Subcutaneous adipose tissue (tissue), 4 donors: ENCODE measurements around the gene NCR3LG1. TPM values are rescaled to one million over a fixed set of nuclear protein-coding genes. Genes with fewer than 3 reads are reported as not detected.

Experiments used
- total RNA-seq, 4 donors: library from RNA; depleted of rRNA; stranded (reverse); fragments of >200 nt; gene quantifications; one replicate each; pipeline ENCODE4 v1.1.0, GENCODE V29; 2016
- TF ChIP-seq, protein P1 (sequence below): fragments of 450-650 bp; IDR thresholded peaks from one replicate; pipeline ENCODE4 v1.5.1; 2016; ENCODE audit warnings: low read depth, mild to moderate bottlenecking, control low read depth, antibody characterized with exemption, moderate library complexity

NCR3LG1 gene
- total RNA-seq, 4 donors from 2014 or later, result 1.3 to 3.1 (median 2.8) TPM

DNA sequence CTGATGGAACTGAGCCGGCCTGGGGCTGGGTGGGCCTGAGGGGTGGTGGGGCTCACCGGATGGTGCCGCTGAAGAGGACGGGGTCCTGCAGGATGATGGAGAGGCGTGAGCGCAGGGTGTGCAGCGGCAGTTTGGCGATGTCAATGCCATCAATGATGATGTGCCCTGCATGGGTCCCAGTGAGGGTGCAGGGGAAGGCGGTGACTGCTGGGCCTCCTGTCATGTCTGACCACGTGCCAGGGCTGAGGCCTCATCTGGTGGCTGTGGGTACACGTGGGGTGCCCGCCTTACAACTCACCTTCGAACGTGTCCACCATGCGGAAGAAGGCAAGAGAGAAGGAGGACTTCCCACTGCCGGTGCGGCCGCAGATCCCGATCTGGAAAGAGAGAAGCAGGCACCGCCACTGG, 44.0 kb downstream of the NCR3LG1 start:
- TF ChIP-seq, protein P1, sequence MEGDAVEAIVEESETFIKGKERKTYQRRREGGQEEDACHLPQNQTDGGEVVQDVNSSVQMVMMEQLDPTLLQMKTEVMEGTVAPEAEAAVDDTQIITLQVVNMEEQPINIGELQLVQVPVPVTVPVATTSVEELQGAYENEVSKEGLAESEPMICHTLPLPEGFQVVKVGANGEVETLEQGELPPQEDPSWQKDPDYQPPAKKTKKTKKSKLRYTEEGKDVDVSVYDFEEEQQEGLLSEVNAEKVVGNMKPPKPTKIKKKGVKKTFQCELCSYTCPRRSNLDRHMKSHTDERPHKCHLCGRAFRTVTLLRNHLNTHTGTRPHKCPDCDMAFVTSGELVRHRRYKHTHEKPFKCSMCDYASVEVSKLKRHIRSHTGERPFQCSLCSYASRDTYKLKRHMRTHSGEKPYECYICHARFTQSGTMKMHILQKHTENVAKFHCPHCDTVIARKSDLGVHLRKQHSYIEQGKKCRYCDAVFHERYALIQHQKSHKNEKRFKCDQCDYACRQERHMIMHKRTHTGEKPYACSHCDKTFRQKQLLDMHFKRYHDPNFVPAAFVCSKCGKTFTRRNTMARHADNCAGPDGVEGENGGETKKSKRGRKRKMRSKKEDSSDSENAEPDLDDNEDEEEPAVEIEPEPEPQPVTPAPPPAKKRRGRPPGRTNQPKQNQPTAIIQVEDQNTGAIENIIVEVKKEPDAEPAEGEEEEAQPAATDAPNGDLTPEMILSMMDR, result no peak

GRCh38 chr11:17395978-17396377, 44.4 kb downstream of the NCR3LG1 start:
- TF ChIP-seq, protein P1, result no peak

DNA sequence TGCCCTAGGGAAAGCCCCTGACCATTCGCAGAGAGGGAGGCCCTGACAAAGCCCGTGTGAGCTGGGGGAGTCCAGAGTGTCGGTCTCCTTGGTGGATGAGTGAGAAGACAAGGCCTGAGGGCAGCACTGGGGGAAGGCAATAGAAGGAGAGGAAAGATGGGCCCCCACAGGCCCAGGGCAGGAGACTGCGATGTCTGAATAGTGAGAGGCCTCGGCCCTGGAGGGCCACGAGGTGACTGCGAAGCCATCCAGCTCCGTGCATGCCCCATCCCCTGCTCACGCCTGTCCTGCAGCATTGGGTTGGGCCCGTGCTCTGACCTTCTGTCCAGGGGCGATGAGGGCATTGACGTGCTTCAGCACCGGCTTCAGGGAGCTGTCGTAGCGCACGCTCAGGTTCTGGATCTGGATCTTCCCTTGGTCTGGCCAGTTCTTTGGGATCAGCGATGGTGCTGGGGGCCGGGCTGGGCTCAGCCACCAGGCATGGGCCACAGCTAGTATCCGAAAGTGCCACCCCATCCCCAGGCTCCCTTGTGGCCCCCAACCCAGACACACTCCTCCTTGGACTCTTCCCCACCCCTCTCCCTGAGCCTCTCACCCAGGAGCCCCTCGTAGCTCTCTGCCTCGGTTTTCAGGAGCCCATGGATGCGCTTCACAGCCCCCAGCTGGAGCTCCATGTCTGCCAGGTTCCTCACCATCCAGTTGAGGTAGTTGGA, 45.2 kb downstream of the NCR3LG1 start:
- TF ChIP-seq, protein P1, result no peak

- TF ChIP-seq, protein P1, result no peak
Measured at GRCh38 chr11:17397311-17398002, 45.9 kb downstream of the NCR3LG1 start.

DNA sequence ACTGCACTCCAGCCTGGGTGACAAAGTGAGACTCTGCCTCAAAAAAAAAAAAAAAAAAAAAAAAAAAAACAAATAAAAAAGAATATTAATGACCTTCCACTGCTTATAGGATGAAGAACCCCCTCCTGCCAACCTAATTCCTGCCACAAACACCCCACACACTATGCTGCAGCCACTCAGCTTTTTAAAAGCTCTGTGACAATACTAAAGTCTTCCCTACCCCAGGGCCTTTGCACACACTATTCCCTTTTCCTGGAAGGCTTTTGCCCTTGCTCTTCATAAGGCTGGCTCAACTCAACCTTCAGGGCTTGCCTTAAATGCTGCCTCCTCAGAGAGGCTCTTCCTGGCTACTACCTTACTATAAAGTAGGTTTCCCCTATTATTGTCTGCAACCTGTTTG, 47.6 kb downstream of the NCR3LG1 start:
- TF ChIP-seq, protein P1, result no peak

DNA sequence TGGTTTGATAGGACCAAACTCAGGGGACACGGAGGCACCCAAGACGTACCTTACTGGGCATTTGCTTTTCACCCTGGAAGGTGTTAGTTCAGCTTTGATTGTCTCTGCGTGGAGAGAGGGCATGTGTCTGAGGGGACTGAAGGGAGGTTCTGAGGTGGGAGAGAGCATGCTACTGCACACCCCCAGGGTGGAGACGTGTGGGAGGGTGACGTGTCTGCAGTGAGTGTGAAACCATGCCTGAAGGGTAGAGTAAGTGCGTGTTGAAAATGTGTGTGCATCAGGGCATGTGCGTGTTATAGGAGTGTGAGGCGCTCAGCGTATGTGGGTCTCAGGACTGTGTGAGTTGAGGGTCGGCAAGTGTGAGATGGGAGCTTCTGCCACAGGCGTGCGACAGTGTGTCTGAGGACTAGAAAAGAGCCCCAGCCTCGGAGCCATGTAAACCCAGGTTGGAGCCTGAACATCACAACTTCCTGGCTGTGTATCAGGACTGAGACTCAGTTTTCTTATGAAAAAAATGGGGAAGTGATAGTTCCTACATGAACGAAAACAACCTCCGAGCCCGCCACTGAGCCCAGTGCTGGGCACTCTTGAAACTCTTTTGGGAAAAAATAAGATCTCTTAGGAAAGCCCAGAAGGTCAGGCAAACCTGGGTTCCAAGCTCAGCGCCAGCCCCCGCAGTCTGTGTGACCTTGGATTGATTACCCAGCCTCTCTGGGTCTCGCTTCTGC, 48.6 kb downstream of the NCR3LG1 start:
- TF ChIP-seq, protein P1, result no peak

DNA sequence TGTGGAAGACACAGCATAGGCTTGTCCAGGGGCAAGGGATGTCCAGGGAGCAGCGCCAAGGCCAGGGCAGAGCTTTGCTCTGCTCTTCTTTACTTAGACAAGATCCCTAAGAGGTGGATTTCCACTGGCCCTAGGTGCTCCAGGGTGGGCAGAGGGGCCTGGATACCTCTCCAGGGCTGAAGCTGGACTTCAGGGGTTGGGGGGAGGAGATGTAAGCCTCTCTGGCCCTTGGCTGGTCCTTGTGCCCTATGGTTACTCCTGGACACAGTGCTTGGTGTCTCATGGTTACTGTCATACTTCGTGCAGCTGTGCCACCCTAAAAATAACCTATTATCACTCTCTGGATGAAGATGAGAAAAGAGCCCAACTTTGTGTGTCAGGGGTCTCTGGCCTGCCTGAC, 49.7 kb downstream of the NCR3LG1 start:
- TF ChIP-seq, protein P1, result no peak
